Measurements from ENCODE around the gene MATCAP1.

The MATCAP1 gene

DNA sequence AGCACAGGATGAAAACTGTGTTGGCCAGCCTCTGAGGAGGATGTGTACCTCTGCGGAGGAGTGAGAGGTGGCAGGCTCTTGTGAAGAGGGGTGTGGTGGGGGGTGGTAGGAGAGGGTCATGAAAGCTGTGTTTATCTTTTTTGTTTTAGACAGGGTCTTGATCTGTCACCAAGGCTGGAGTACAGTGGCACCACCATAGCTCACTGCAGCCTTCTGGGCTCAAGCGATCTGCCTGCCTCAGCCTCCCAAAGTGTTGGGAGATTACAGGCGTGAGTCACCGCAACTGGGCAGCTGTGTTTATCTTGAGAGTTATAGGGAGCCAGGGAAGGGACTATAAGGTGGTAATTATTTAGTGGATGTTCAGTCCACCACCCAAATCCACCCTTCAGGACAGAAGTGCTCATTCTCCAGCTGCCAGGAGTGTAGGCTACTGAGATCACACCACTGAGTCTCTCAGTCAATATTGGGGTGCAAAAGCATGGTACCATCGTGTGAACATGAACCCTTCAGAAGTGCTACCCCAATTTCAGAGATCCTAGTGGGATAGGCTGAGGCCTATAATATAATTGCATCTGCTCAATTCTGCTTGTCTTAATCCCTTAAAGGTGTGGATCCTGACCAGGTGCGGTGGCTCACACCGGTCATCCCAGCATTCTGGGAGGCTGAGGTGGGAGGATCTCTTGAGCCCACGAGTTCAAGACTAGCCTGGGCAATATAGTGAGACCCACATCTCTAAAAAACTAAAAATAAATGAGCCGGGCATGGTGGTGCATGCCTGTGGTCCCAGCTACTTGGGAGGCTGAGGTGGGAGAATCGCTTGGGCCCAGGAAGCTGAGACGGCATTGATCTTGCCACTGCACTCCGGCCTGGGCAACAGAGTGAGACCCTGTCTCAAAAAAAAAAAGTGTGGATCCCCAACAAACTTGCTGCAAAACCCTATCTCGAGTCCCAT, 7.0 kb upstream of the MATCAP1 start:
- DNase-seq (ENCODE audit: low read depth): no peak

DNA sequence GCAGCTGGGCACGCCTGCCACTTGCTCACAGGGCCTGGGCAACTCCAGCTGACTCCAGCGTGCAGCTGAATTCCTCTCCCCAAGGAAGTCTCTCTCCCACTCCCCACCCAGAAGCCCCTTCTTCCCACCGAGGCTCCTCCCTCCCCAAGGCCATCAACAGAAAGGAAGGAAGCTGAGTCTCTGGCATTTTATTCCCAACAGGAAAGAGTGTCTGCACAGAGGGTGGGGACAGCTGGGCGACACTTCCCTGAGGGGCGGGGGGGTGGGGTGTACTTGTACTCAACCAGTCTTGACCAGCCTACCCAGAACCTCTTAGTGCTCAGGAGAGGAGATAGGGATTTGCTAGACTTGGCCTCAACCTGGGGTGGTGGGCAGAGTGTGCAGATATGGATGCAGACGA, 6.3 kb upstream of the MATCAP1 start, which contains the start of gene EXOC3L1:
Gene EXOC3L1, minus strand, starts transcription at position 96 of the 400 bp plus-strand sequence. CDS start 460 bp downstream, outside the sequence.
- DNase-seq (ENCODE audit: low read depth): no peak

DNA sequence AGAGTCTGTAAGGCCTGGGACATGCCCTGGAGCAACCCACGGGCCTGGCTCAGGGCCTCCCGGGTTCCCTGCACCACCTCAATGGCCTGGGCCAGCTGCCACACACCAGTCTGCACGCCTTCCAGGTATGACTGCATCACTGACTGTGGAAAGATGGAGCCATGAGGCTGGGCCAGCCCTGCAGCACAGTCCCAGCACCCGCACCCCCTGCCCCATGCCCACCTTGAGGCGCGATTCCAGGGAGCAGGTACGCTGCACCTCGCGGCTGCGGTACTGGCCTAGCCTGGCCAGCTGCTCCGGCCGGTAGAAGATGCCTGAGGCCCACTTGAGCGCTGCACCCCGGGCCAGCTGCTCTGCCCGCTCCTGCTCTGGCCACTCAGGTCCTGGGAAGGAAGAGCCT, 5.0 kb upstream of the MATCAP1 start:
- no peak for DNase-seq (ENCODE audit: low read depth)

DNA sequence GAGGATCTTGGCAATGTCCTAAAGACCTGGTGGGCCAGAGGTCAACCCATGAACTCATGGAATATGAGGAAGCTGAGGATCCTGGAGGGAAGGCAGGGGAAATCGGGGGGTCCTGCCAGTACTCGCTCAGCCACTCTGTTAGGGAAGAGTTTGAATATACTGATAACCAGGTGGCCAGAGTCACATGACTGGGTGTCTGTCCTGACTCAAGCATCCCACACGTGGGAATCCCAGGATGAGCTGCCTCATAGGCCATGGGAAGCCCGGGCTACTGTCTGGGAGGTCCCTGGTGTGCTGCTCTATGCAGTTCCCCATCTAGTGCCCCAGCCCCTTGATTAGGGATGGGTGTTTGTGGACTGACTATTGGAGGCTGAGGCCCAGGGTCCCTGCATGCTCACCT, 4.6 kb upstream of the MATCAP1 start:
- DNase-seq (ENCODE audit: low read depth): no peak

DNA sequence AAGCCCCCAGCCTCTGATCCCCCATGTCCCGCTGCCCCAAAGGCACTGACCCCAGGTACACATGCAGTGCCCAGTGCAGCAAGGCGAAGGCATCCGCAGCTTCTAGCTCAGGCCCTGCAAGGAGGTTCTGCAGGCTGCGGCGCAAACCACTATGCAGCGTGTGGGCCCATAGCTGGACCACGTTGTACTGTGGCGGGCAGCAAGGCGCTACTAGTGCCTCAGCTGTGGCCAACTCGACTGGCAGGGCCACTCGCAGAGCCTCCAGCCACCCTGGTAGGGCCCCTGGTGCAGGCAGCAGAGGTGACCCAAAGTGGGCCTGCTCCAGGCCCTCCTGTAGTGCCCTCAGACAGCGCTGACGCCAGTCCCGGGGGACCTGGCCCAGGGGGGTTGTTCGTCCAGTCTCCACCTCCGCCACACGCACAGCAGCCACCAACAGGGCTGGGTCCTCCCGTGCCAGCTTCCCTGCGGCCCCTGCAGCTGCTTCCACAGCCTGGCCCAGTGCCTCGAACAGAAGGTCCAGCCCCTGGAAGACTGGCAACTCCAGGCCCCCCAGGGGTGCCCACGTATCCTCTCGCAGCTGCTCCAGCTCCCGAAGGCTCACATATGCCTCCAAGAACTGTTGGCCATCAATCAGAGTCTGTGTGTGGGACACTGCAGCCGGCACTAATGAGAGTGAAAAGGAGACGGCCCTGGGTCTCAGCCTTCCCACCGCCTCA, 3.6 kb upstream of the MATCAP1 start:
- no peak for DNase-seq (ENCODE audit: low read depth)

DNA sequence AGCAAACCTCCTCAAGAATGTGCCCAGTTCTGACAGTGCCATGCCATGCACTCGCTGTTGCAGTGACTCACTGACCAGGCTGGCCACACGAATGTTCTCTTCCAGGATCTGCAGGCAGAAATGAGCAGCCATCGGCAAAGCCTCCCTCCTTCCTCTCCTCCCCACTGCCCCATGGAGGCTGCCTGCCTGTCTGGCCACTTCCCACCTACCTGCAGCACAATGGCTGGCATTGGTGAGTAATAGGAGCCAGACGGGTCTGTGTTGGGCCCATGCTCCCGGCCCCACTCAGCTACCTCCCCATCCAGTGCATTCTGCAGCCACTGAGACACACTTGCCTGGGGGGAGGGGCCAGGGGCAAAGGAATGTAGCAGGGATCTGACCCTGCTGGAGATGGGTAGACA, 2.8 kb upstream of the MATCAP1 start:
- DNase-seq (ENCODE audit: low read depth): no peak

DNA sequence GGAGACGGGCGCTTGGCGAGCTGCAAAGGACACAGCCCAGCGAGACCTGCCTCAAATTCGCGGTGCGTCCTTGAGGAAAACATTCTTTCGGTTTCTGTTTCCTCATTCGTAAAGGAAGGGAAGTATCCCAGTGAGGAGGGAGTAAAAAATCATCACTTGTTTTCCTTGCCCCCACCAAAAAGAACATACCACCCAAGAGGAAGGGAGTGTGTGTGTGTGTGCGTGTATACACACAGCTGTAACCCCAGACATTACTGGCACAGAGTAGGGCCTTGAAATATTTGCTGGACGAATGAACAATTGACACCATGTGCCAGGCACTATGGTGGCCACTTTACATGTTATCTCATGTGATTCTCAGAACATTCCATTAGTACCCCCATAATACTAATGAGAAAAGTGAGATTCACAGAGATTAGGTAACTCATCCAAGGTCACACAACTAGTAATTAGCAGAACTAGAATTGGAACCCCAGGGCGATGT, 1.9 kb upstream of the MATCAP1 start:
- DNase-seq (ENCODE audit: low read depth): no peak

DNA sequence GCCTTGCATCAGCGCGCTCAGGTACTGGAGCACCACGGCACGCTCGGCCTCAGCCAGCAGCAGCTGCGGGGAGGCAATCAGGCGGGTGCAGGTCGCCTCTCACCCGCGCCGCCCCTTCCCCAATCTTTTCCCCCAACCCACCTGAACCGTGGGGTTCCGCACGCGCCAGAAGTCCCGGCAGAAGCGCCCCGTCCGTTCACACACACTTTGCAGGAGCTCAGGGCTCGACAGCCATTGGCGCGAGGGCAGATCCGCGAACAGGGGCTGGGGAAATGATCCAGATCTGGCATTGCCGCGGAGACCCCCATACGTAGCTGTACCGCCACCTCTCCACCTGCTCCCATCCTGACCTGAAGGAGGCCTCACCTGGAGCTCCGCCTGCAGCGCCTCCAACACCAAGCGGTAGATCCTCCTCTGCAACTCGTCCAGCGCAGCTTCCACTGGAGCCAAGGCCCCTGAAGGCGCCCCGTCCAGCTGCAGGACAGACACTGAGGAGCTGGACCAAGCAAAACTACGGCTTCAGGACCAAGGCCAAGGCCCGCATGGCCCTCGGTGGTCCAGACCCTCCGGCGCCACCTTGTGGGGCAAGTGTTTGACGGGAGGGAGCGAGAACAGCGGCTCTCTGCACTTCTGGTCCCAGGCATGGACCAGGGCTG, 1.4 kb upstream of the MATCAP1 start:
- DNase-seq (ENCODE audit: low read depth): peak; percentile 85

DNA sequence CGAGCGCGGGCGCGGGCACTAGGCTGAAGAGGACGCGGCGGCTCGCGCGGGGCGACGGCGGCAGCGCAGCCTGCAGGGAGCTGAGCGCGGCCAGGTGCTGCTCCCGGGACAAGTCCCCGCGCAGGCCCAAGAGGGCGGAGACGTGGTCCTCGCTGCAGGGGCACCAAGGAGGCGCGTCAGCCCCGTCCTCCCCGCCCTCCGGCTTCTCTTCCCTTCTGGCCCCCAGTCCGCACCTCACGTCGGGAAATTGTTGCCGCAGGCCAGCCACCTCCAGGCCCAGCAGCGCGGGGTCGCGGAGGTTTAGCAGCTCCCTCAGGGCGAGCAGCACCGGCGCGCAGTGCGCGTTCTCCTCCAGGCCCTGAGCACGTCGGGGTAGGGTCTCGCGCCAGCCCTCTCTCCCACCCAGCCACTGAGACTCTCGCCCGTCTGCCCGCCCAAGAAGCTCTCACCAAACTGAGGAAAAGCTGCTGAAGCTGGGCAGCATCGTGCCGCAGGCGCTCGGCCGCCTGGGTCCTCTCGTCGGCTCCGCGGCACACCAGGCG, 761 bp upstream of the MATCAP1 start:
- DNase-seq (ENCODE audit: low read depth): no peak

DNA sequence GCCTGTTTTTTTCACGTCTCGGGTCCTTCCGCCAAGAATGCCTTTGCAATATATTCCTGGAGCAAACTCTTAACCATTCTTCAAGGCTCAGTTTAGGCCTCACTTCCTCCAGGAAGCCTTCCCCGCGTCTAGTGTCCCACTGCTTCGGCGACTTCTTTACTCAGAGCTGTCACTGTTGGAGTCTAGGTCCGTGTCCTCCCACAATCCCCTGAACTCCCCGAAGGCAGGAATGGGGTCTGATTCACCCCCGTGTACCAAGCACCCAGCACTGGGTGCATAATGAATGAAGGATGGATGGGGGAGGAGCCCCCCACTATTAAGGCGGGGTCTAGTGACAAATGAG, 508 bp downstream of the MATCAP1 start:
- no peak for DNase-seq (ENCODE audit: low read depth)

DNA sequence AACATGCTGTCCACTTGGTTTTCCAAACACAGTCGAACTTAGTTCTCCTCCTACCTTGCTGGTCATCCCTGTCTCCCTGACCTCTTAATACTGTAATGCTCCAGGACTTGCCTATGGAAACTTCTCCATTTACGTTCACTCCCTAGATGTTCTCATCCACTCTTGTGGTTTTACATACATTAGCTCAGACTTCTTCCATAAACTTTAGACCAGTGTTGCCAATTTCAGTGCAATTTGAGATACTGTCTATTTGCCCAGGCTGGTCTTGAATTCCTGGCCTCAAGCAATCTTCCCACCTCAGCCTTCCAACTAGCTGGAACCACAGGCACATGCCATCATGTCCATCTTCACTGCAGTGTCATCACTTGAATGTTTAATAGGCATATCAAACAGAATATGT, 1.5 kb downstream of the MATCAP1 start:
- DNase-seq (ENCODE audit: low read depth): no peak

DNA sequence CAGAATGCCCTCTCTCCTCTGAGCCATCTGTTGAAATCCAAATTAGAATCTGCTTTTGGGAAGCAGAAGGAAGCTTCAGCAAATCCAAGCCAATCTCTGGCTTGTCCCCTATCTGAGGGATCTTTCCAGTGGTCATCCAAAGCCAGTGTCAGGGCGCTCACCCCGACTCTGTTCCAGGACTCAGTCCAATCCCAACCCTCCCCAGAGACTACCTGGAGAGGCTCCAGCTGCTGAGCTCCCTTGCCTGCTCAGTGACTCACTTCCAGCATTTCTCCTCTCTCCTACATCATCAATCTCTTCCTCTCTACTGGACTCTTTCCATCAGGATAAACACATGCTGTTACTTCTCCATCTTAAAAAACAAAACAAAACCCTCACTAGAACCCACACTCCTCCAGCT, 2.4 kb downstream of the MATCAP1 start:
- peak; percentile 84 for DNase-seq (ENCODE audit: low read depth)

DNA sequence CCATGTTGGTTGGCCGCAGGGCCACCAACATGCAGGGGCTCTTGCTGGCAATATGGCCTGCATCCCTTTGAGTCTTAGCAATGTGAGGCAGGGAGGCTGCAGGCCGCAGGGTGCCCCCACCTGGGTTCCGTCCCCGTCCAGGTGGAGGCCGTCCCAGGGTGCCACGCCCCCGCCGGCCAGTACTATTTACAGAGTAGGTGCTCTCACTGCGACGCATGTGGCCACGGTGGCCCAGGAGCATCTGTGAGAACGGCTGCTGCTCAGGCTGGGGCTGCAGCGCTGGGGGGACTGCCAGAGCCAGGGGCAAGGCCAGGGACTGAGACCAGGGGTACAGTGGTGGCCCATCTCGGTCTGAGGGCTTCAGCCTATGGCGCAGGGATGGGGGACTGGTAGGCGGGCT, 3.6 kb downstream of the MATCAP1 start:
- no peak for DNase-seq (ENCODE audit: low read depth)

DNA sequence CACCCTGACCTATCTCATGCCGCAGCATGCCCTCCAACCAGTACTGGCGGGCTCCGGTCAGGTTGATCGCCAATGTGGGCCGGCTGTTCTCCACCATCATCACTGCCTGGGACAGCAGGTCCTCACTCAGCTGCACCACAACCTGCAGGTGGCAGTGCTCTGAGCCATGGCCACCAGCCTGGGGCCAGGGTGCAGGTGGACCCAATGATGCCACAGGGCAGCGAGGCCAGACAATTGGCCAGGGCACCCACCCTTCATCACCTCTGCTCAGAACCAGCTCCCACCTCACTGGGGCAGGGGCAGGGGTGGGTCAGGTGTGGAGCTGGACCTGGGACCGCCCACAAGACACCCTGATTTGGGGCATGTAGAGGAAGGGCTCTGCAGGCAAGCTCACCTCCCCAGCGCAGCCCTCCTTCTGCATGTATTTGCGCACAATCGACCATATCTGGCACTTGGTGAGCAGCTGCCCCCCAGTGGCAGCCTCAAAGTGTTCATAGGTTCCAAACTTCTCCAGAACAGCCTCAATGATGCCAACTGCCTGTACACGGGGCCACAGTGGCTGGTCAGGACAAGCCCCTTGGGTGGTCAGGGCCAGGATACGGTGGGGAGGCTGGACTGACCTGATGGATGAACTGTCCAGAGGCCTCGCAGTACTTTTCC, 4.2 kb downstream of the MATCAP1 start:
- no peak for DNase-seq (ENCODE audit: low read depth)

DNA sequence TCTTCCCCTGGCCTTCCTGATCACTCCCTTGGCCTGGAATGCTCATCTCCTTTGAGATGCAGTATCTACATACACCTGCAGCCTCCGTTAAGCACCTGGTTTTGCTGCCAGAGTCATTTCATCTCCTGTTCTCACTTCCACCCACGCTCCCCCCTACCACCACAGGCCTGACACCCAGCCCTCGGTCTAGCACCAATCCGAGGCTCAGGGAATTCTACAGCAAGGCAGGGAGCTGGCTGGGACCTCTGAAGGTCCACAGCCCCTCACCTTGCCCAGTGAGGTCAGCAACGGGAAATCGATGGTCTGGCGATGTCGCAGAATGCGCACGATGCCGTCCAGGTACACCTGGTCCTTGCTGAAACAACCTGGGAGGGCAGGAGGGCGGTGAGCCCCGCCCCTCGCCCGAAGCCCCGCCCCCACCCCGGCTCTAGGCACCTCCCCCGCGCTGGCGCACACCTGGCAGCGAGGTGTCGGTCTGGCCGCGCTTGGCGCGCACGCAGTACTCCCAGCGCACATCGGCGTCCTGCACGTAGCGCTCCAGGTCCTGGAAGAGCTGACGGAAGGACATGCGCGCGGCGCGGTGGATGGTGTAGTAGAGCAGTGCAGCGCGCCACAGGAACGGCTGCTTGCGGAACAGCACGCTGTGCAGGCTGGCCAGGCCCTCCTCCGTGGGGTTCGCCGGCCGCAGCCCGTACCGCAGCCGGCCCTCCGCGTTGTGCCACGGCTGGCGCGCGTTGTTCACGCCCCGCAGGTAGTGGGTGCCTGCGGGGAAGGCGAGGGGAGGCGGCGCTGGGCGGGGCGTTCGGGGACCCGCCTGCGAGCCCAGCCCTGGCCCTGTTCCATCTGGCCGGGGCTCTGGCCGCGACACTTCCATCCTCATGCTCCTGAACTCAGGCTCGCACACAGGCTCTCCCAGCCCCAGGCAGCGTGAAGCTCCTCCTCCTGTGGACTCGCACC, 5.7 kb downstream of the MATCAP1 start:
- DNase-seq (ENCODE audit: low read depth): peak; percentile 54

DNA sequence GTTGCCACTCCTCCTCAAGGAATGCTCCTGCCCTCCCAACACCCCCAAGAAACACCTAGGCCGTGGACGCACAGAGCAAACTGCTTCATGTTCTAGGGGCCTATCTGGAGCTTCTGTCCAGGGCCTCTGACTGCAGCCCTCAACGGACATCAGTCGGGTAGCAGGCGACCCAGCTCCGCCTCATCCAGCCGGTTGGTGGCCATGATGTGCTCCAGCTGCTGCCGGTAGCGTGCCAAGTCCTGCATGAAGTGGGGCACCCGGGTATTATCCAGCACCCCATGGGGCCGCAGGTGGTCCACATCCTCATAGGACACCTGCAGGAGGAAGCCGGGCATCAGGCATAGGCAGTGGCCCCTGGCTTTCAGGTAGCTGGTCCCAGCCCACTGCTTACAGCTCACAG, 7.1 kb downstream of the MATCAP1 start:
- no peak for DNase-seq (ENCODE audit: low read depth)

DNA sequence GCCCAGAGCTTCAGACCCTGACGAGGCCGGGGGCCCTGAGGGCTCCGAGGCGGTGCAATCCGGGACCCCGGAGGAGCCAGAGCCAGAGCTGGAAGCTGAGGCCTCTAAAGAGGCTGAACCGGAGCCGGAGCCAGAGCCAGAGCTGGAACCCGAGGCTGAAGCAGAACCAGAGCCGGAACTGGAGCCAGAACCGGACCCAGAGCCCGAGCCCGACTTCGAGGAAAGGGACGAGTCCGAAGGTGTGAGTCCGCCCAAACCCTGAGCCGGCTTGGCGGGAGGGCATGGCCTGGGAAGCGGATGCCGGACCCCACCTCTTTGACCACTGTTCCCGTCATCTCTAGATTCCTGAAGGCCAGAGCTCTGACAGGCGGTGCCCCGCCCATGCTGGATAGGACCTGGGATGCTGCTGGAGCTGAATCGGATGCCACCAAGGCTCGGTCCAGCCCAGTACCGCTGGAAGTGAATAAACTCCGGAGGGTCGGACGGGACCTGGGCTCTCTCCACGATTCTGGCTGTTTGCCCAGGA, 9.0 kb downstream of the MATCAP1 start:
- no peak for DNase-seq (ENCODE audit: low read depth)

DNA sequence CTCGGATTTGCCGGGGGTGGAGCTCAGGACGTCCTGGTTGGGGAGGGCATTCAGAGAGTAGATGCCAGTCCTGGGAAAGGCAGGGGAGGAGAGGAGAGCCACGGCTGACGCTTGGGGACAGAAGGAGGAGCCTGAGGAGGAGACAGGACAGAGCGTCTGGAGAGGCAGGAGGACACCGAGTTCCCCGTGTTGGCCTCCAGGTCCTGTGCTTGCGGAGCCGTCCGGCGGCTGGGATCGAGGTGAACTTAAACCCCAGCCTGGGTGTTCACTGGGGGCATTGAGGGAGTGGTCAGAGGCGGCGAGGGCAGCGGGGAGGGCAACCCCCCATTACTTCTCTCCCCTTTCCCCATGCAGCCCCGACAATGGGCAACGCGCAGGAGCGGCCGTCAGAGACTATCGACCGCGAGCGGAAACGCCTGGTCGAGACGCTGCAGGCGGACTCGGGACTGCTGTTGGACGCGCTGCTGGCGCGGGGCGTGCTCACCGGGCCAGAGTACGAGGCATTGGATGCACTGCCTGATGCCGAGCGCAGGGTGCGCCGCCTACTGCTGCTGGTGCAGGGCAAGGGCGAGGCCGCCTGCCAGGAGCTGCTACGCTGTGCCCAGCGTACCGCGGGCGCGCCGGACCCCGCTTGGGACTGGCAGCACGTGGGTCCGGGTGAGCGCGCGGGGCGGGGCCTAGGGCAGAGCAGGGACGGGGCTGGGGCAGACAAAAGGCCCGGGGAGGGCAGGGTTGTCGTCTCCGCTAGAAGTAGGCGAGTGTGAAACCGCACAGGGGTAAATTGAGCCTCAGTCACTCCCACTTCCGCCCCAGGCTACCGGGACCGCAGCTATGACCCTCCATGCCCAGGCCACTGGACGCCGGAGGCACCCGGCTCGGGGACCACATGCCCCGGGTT, 9.7 kb downstream of the MATCAP1 start:
- peak; percentile 92 for DNase-seq (ENCODE audit: low read depth)

DNA sequence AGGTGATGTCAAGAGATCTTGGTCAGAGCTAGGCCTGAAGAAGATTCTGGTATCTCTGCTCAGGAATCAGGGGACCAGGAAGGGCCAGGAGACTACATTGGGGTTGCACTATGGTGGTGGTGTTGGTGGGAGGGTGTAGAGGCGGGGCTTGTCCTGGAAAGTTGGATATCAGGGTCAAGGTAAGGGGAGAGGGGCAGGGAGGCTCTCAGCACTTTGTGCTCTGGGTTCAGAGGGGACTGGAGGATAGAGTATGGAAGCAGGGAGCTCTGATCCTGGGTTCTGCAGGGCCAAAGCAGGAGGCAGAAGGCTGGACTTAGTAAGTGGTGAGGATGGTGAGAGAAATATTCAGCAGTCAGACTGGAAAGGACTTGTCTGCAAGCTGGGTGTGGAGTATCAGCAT, 10.4 kb downstream of the MATCAP1 start:
- DNase-seq (ENCODE audit: low read depth): no peak

Measured in fibroblast of gingiva (primary cell).